D721Med (cell line): ENCODE measurements around the gene S1PR3.

Experiments used
- DNase-seq: peaks from one replicate; pipeline ENCODE4 v3.0.0; 2011; ENCODE audit warnings: low spot score; ENCODE audit not compliant: insufficient read length
- FAIRE-seq: peaks from 2 replicates; lab custom pipeline; 2011; peaks lifted over from hg19 to GRCh38; lab: Jason Lieb, UNC
- TF ChIP-seq, protein P1 (sequence below): IDR thresholded peaks from 2 replicates; pipeline ENCODE4 v1.5.1; 2012; ENCODE audit warnings: mild to moderate bottlenecking, control low read depth; ENCODE audit not compliant: insufficient read depth; ENCODE audit errors: missing control alignments

Gene S1PR3

DNA sequence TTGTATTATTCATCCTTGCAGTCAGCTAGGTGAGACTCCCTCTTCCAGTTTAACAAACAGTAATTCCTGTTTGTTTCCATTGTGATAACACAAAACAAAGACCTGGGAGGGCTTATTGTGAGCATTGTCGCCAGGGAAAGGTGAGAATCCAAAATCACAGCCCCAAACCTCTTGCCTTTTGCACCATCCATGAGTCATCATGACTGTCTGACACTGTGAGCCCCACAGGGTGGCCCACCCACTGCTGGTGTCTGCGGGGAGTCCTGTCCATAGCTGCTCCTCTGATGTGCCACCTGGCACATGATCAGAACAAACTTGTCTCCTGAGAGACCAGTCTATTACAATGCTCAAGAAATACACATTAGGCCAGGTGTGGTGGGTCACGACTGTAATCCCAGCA, 33.7 kb upstream of the S1PR3 start:
- TF ChIP-seq, protein P1, sequence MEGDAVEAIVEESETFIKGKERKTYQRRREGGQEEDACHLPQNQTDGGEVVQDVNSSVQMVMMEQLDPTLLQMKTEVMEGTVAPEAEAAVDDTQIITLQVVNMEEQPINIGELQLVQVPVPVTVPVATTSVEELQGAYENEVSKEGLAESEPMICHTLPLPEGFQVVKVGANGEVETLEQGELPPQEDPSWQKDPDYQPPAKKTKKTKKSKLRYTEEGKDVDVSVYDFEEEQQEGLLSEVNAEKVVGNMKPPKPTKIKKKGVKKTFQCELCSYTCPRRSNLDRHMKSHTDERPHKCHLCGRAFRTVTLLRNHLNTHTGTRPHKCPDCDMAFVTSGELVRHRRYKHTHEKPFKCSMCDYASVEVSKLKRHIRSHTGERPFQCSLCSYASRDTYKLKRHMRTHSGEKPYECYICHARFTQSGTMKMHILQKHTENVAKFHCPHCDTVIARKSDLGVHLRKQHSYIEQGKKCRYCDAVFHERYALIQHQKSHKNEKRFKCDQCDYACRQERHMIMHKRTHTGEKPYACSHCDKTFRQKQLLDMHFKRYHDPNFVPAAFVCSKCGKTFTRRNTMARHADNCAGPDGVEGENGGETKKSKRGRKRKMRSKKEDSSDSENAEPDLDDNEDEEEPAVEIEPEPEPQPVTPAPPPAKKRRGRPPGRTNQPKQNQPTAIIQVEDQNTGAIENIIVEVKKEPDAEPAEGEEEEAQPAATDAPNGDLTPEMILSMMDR = no peak
- FAIRE-seq = no peak
- no peak for DNase-seq

DNA sequence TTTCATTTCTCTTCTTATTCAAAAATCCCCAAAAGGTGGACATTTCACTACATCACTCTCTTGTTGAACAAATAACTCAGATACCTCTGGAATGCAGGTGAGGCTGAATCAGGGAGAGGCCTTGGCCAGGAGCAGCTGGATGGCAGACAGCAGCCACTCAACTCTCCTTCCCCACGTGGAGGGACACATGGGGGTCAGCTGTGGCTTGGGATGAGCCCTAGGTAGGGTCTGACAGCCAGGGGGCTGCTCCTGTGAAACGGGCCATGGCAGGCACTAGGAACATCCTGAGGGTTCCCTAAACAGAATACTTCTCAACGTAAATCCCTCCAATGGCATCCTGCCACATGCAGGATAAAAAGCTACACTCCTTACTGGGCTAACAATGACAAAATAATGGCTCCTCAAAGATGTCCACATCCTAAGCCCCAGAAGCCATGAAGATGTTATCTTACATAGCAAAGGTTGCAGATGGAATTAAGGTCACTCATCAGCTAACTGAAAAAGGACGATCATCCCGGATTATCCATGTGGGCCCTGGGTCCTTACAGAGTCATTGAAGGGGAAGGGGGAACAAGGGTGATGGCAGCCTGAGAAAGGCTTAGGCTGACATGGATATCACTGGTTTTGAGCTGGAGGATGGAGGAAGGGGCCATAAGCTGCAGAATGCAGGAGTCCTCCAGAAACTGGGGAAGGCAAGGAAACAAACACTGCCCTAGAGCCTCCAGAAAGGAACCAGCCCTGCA, 31.4 kb upstream of the S1PR3 start:
- DNase-seq = no peak
- TF ChIP-seq, protein P1 = no peak
- no peak for FAIRE-seq

DNA sequence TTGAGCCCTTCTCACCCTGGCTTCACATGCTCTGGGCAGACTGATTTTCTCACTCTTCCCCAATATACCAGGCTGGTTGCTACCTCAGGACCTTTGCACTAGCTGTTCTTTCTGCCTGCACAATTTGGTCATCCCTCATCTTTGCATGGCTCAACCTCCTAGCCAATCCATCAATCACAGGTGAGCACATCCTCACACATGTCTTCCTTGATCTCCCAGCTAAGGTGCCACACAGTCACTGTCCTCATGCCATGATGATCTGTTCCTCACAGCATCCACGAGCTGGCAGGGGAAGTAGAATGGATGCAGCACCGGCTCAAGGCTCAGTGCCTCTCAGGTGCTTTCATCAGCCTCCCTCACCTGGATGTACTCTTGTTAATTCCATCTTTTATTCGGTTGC, 30.6 kb upstream of the S1PR3 start:
- DNase-seq (no peak), FAIRE-seq (no peak)
- TF ChIP-seq, protein P1 = no peak

DNA sequence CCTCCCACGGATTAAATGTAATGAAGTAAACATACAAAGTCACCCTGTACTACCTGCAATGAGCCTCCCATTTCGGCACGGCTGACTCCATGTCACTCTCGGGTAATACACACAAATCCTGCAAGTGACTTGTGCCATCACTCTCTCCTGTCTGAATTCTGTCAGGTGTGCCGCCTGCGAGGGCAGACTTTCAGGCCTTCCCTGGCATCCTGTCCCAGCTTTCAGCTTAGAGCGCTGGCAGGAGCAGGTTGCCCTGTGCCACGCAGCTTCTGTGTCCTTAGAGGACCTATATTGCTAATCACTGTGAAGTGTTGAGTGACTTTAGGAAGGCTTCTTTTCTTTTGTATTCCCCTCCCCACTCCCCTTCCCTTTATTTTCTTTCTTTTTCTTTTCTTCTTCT, 25.8 kb upstream of the S1PR3 start:
- FAIRE-seq = no peak

DNA sequence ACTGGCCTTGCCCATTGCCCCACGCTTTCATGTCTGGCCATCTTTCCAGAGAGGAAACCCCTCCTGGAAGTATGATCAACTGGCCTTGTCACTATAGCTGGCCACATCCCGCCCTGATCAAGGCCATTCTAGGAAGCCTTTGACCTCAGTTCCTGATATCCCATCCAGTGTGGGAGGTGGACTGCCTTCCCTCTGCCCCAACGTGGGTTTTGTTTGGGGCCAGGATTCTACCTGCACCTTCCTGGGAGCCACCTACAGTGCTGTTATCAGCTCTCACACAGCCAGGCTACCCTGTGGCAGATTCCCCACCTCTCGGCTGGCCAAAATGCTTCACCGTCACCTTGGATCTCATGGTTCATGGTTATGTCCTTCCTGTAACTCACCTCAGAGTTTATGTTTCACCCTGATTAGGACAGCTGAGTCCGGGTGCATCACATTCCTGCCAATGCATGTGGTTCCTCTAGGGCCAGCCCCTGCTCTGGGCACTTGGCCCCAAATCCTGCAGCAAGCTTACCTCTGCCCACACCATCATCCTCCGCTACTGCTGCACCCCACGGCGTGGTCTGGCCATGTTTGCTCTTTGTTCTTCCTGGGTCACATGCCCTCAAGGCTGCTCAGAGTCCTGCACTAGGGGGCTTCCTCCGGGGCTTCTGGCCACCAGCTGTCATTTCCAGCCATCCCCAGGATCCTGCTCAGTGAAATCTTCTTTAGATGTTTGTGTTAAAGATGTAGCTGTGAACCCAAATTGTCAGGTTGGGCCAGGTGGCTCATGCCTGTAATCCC, 24.2 kb upstream of the S1PR3 start:
- no peak for FAIRE-seq
- TF ChIP-seq, protein P1 = no peak
- no peak for DNase-seq

More for the DNA sequence above, 25.8 kb upstream of the S1PR3 start:
- no peak for DNase-seq
- TF ChIP-seq, protein P1 = no peak

DNA sequence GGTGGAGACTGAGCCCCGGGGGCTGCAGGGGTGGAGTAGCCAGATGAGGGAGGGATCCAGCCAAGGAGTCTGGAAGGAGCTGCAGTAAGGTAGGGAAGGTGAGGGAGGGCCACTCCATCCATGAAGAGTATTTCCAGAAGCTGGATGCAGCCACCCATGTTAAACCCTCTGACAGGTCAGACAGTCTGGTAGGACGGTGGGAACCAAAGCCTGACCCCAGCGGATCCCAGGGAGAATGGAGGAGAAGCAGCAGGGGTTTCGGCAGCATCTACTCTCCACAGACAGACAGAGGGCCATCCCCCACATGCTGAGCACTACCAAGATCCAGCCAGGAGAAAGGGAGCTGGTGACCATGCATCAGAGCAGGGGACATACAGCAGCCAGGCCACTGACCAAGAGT, 22.5 kb upstream of the S1PR3 start:
- TF ChIP-seq, protein P1 = no peak
- no peak for FAIRE-seq

More for the DNA sequence above, 22.5 kb upstream of the S1PR3 start:
- DNase-seq = no peak
